Adipose tissue (tissue), 3 donors: ENCODE data around the gene ZPBP2. TPM values are rescaled to one million over a fixed set of nuclear protein-coding genes. Genes with fewer than 3 reads are reported as not detected.

Experiments
- H3K27ac ChIP-seq: one replicate; pipeline ENCODE4 v1.5.1; 2013; ENCODE audit warnings: low read depth, low read length
- WGBS, 3 donors: extraction: QIAGEN DNeasy Blood & Tissue Kit; methylation state at CpG; one replicate each; pipeline ENCODE4 v1.1.7; 2013; 5-methylcytosine and 5-hydroxymethylcytosine counted together
- polyA plus RNA-seq, 3 donors: library from polyadenylated mRNA; stranded (reverse); fragments of 200-250 nt; gene quantifications; one replicate each; pipeline ENCODE4 v1.2.3, GENCODE V29; 2013
- donor health status: healthy with polysubstance abuse.
- donor health status: Bipolar disorder and iron deficiency.
- donor health status: healthy.

Gene ZPBP2
- polyA plus RNA-seq, 3 donors, result not detected

DNA sequence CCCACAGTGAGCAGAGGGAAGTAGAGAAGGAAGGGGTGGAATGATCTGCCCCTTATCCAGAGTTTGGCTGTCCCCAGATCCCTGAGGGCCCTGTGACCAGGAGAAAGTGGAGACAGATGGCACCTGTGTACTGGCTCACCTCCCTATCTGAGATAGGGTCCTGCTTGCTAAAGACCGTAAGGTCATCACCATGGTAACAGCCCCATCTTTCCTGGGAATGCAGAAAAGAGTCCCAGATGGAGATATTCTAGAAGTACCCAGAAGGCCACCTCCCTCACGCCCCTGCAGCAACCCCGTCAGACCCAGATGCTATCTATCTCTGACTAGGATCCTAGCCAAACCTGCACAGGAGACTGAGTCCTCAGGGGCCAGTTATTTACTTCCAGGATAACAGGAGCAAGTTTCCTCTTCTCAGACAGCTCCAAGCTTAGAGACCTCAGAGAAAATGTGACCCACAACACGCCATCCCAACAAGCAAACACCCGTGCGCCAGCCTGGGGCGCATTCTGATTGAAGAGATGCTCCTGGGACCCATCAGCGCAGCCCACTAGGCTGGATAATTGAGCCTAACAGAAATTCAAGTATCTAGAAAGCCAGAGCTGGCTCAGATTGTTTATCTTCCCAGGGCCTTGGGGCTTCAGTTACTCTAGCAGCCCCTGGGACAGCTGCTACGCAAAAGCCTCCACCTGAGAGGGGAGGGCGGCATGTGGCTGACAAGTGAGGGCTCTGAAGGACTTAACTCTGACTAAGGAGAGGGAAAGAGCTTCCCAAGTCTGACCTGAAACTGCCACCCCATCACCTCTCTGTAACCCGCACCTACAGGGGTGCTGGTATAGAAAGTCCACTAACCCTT is 57.5 kb downstream of the ZPBP2 start:
- no peak overlapping the region for H3K27ac ChIP-seq
- 47 to 79% (median 78%) methylated on average over 11 of the region's 11 CpGs for WGBS, 3 donors

DNA sequence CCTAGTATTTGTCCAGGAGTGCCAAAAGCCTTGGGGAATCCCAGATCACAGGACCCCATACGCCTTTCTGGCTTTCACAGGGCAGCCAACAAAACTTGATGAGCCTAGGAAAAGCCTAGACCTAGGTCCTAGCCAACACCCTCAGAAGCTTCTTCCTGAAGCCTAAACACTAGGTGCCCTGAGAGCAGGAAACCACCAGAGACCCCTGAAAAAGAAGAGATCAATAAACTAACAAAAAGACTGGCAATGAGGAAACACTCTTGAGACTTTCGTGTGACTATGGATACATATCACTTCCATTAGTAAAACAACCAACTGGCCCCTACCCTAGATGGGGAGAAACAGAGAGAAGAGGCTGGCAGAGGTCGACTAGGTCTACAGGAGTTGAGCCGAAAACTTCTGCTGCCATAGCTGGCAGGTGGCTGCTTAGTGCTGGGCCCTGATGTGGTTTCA is 58.2 kb downstream of the ZPBP2 start:
- H3K27ac ChIP-seq, result no peak overlapping the region
- WGBS, 3 donors, result 23 to 42% (median 31%) methylated on average over 4 of the region's 4 CpGs

DNA sequence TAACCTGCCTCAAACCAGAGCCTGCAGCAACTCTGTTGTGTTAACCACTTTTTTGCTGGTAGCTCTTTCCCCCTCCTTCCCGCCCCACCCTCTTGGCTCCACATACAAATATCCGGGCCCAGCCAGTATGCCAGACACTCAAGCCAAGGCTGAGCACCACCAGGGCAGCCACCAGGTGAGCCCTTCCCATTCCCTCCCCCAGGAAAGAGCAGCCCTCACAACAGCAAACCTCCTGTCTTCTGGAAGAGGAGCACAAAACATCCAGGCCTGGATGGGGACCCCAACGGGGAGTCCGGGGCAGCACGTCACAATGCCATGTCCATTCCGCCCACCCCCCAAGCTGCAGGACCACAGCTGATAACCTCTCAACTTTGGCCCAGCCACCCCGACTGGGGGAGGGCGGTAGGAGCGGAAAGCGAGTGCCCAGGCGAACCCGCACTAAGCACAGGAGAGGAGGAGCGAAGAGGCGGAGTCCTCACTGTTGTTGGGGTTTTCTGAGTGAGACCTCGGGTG is 58.6 kb downstream of the ZPBP2 start:
- no peak overlapping the region for H3K27ac ChIP-seq
- WGBS, 3 donors, result 0 to 3% (median 2%) methylated on average over 15 of the region's 15 CpGs

Other genes starting within 250 kb of the ZPBP2 start
- 100 to 1,000 TPM in 1 of 3 donors, 10 to 100 TPM in 1, 1 to 10 TPM in 1; 8.7 to 183 (median 40.4) TPM for gene PPP1R1B, start 241.2 kb upstream of the ZPBP2 start, polyA plus RNA-seq
- gene STARD3, start 231.1 kb upstream of the ZPBP2 start, polyA plus RNA-seq, result 10 to 100 TPM; 42.7 to 60.8 (median 46.6) TPM
- 10 to 100 TPM in 1 of 3 donors, 1 to 10 TPM in 1, under 1 TPM in 1; 0.48 to 11.5 (median 3.8) TPM for gene TCAP, start 202.9 kb upstream of the ZPBP2 start, polyA plus RNA-seq
- gene PNMT, start 199.7 kb upstream of the ZPBP2 start, polyA plus RNA-seq, result 1 to 10 TPM; 2.1 to 9.8 (median 3.3) TPM
- gene PGAP3, start 180.1 kb upstream of the ZPBP2 start, polyA plus RNA-seq, result 10 to 100 TPM in 2 of 3 donors, 1 to 10 TPM in 1; 8.4 to 19.9 (median 12.3) TPM
- gene ERBB2, start 168.1 kb upstream of the ZPBP2 start, polyA plus RNA-seq, result 10 to 100 TPM in 1 of 3 donors, 1 to 10 TPM in 2; 7.2 to 28.0 (median 7.4) TPM
- gene MIEN1, start 137.7 kb upstream of the ZPBP2 start, polyA plus RNA-seq, result 10 to 100 TPM; 43.2 to 79.4 (median 45.4) TPM
- 10 to 100 TPM in 1 of 3 donors, 1 to 10 TPM in 1, under 1 TPM in 1; 0.34 to 29.6 (median 2.8) TPM for gene GRB7, start 130.3 kb upstream of the ZPBP2 start, polyA plus RNA-seq
- gene IKZF3, start 3.9 kb upstream of the ZPBP2 start, polyA plus RNA-seq, result under 1 TPM; 0.29 to 0.62 (median 0.34) TPM
- 10 to 100 TPM in 2 of 3 donors, 1 to 10 TPM in 1; 3.8 to 24.1 (median 21.4) TPM for gene GSDMB, start 50.4 kb downstream of the ZPBP2 start, polyA plus RNA-seq
- 100 to 1,000 TPM in 2 of 3 donors, 10 to 100 TPM in 1; 60.2 to 215 (median 188) TPM for gene ORMDL3, start 59.4 kb downstream of the ZPBP2 start, polyA plus RNA-seq
- gene LRRC3C, start 59.5 kb downstream of the ZPBP2 start, polyA plus RNA-seq, result not detected
- under 1 TPM; 0.14 to 0.91 (median 0.22) TPM for gene GSDMA, start 94.8 kb downstream of the ZPBP2 start, polyA plus RNA-seq
- 10 to 100 TPM; 42.6 to 81.7 (median 54.8) TPM for gene PSMD3, start 112.6 kb downstream of the ZPBP2 start, polyA plus RNA-seq
- 10 to 100 TPM in 1 of 3 donors, 1 to 10 TPM in 1, under 1 TPM in 1; 0.75 to 91.0 (median 4.4) TPM for gene CSF3, start 147.2 kb downstream of the ZPBP2 start, polyA plus RNA-seq
- gene MED24, start 186.2 kb downstream of the ZPBP2 start, polyA plus RNA-seq, result 10 to 100 TPM; 29.2 to 55.6 (median 41.2) TPM
- 10 to 100 TPM; 22.5 to 64.0 (median 60.6) TPM for gene THRA, start 194.8 kb downstream of the ZPBP2 start, polyA plus RNA-seq
- gene NR1D1, start 232.4 kb downstream of the ZPBP2 start, polyA plus RNA-seq, result 10 to 100 TPM in 2 of 3 donors, 1 to 10 TPM in 1; 7.3 to 20.7 (median 15.0) TPM